Ishikawa (cell line): Measurements from ENCODE around the gene ZBTB32.

ENCODE experiments used
- MAX ChIP-seq: IDR thresholded peaks from 2 replicates; pipeline ENCODE4 v1.6.1; 2012
- REST ChIP-seq: IDR thresholded peaks from 2 replicates; pipeline ENCODE4 v1.6.1; 2012; ENCODE audit warnings: low read depth, mild to moderate bottlenecking
- TAF1 ChIP-seq: IDR thresholded peaks from 2 replicates; pipeline ENCODE4 v1.6.1; 2012; ENCODE audit warnings: low read depth, mild to moderate bottlenecking
- USF1 ChIP-seq: IDR thresholded peaks from 2 replicates; pipeline ENCODE4 v1.6.1; 2012

GRCh38 chr19:35718345-35719041, 14.1 kb downstream of the ZBTB32 start:
- TF ChIP-seq TAF1 (0 out of 2 replicates have a peak, but pooled peaks have one; percentile 5), USF1 (no peak), REST (no peak), MAX (no peak)
